Heart left ventricle (tissue), 16 donors: ENCODE data around the gene TEX13A. TPM values are rescaled to one million over a fixed set of nuclear protein-coding genes. Genes with fewer than 3 reads are reported as not detected.

Experiments used
- ATAC-seq, 4 donors: fragments of 200-7000 bp; cut with Tn5 transposase; one replicate each; pipeline ENCODE4 v1.9.1; 2020 to 2022; ENCODE audit warnings: moderate library complexity in 4 of 4, mild to moderate bottlenecking in 3 of 4, moderate number of reproducible peaks in 1 of 4
- DNase-seq, 5 donors: peaks; one replicate each; pipeline ENCODE4 v3.0.0-alpha.2; 2020
- H3K27ac ChIP-seq, 12 donors: fragments of 200-600 bp; sonication (generic) in 4 of 12; one replicate each; pipeline versions ENCODE4 v1.5.0 to v1.8.0; 2016 to 2022; ENCODE audit warnings: mild to moderate bottlenecking in 2 of 12
- H3K27me3 ChIP-seq, 9 donors: fragments of 200-600 bp; sonication (generic) in 2 of 9; one replicate each; pipeline versions ENCODE4 v1.5.1 to v1.8.0; 2016 to 2022; ENCODE audit warnings: mild to moderate bottlenecking in 3 of 9
- H3K36me3 ChIP-seq, 9 donors: fragments of 200-600 bp; sonication (generic) in 2 of 9; one replicate each; pipeline versions ENCODE4 v1.5.0 to v1.8.0; 2018 to 2022; ENCODE audit warnings: mild to moderate bottlenecking in 2 of 9
- H3K4me1 ChIP-seq, 12 donors: fragments of 200-600 bp; sonication (generic) in 4 of 12; one replicate each; pipeline versions ENCODE4 v1.5.0 to v1.8.0; 2016 to 2022; ENCODE audit warnings: mild to moderate bottlenecking in 3 of 12
- H3K4me3 ChIP-seq, 12 donors: fragments of 200-600 bp; sonication (generic) in 4 of 12; one replicate each; pipeline versions ENCODE4 v1.5.0 to v1.8.0; 2017 to 2022; ENCODE audit warnings: mild to moderate bottlenecking in 9 of 12, moderate library complexity in 4 of 12
- H3K9me3 ChIP-seq, 12 donors: fragments of 200-600 bp; sonication (generic) in 4 of 12; one replicate each; pipeline versions ENCODE4 v1.5.0 to v1.8.0; 2016 to 2022; ENCODE audit warnings: mild to moderate bottlenecking in 1 of 12
- CTCF ChIP-seq, 12 donors: fragments of 200-600 bp; sonication (generic) in 4 of 12; IDR thresholded peaks; one replicate each; pipeline versions ENCODE4 v1.5.0 to v1.8.0; 2018 to 2022; ENCODE audit warnings: antibody characterized with exemption in 12 of 12, mild to moderate bottlenecking in 5 of 12
- POLR2A ChIP-seq, 2 donors: fragments of 450-650 bp; IDR thresholded peaks; one replicate each; pipeline ENCODE4 v1.6.1; 2017; ENCODE audit warnings: antibody characterized with exemption in 2 of 2, mild to moderate bottlenecking in 2 of 2, moderate library complexity in 2 of 2
- WGBS, 4 donors: extraction: QIAGEN DNeasy Blood & Tissue Kit in 2 of 4; methylation state at CpG; one replicate each; pipeline versions ENCODE4 v1.1.5 to v1.1.7; 2013 to 2018; 5-methylcytosine and 5-hydroxymethylcytosine counted together
- intact Hi-C, 10 donors: fragments of 100-400 bp; cut with DNase I; formaldehyde crosslinking; loops; one replicate each; pipeline versions ENCODE4 v1.11.1 to v1.14.2; 2022
- polyA plus RNA-seq, 2 donors: library from polyadenylated mRNA; stranded (reverse); fragments of 200-250 nt; gene quantifications; one replicate each; pipeline ENCODE4 v1.2.3, GENCODE V29; 2013
- total RNA-seq, 9 donors: library from RNA; depleted of rRNA in 2 of 9; stranded (reverse); fragments of >200 nt in 2 of 9; fragmentation: NEBNext Ultra II Directional in 3 of 9; extraction: Animal tissue kit (Norgen Biotek cat#: 25700) in 3 of 9; gene quantifications; one replicate each; pipeline versions ENCODE4 v1.1.0 to v1.2.4, GENCODE V29; 2016 to 2023
- donor health status: ischemic (EF 13 %, LVEDD 7.1; RV severe dilation, severe dysfunction).
- donor health status: healthy with polysubstance abuse.
- donor health status: DM: no; HTN: yes; CAD: no.
- donor health status: DM: no; HTN: no; CAD: no.
- donor health status: ischemic (EF 25% LVEDD 6.9; RV normal size, moderate dysfunction).
- donor health status: ischemic (EF 25% LVEDD 5.7; RV mildly dilated, moderate dysfunction).
- donor health status: healthy.
- donor health status: DM: yes; HTN: yes; CAD: no.
- donor health status: ischemic (EF 35%, LVEDD 5.7; RV mildly dilated, moderate dysfunction).
- donor health status: nonischemic (EF 11% LVEDD 7.7; RV severe dilation, severe dysfunction).
- donor health status: DM: yes; HTN: yes; CAD: no.
- donor health status: PGD.
- donor health status: ischemic (EF 29% LVEDD 5.4; RV normal size, mild dysfunction).
- donor health status: nonischemic (EF 23%, LVEDD 6.1; RV moderate dilation, normal function).

The TEX13A gene
- total and polyA plus RNA-seq, 11 donors: not detected

- DNase-seq (no peak), ATAC-seq (no peak)
- no peak for TF ChIP-seq POLR2A (IDR thresholded peaks at IDR 0.05)
- TF ChIP-seq CTCF (IDR thresholded peaks at IDR 0.05): no peak
- Histone ChIP-seq H3K9me3 (peaks cover 0 to 3% (median 0%) of the 10 kb centered on the region in 12 donors), H3K36me3 (no peaks in the 10 kb centered on the region), H3K27ac (no peak overlapping the region), H3K4me3 (no peak overlapping the region), H3K27me3 (no peaks in the 10 kb centered on the region), H3K4me1 (no peaks in the 10 kb centered on the region)
- 62 to 86% (median 73%) methylated on average over 3 of the region's 3 CpGs for WGBS, 4 donors
- intact Hi-C loops: no loop called here
Observed at GRCh38 chrX:105221374-105221773, 880 bp upstream of the TEX13A start.

GRCh38 chrX:105219454-105220401 is 766 bp downstream of the TEX13A start:
- H3K27ac ChIP-seq: no peak overlapping the region
- no peak for TF ChIP-seq CTCF (IDR thresholded peaks at IDR 0.05)
- no peak for TF ChIP-seq POLR2A (IDR thresholded peaks at IDR 0.05)
- 87 to 93% (median 91%) methylated on average over 23 to 26 of the region's 26 CpGs for WGBS, 4 donors
- DNase-seq (no peak), ATAC-seq (no peak)
- no peak overlapping the region for H3K4me3 ChIP-seq
- no peaks in the 10 kb centered on the region for H3K27me3 ChIP-seq
- no peaks in the 10 kb centered on the region for H3K36me3 ChIP-seq
- intact Hi-C loops: no loop called here
- H3K9me3 ChIP-seq: peaks cover 0 to 8% (median 0%) of the 10 kb centered on the region in 12 donors
- H3K4me1 ChIP-seq: no peaks in the 10 kb centered on the region

- no peak overlapping the region for H3K4me3 ChIP-seq
- no peaks in the 10 kb centered on the region for H3K36me3 ChIP-seq
- DNase-seq (no peak), ATAC-seq (no peak)
- TF ChIP-seq CTCF (IDR thresholded peaks at IDR 0.05): no peak
- no peak for TF ChIP-seq POLR2A (IDR thresholded peaks at IDR 0.05)
- peaks cover 0 to 2% (median 0%) of the 10 kb centered on the region in 12 donors for H3K9me3 ChIP-seq
- no peak overlapping the region for H3K27ac ChIP-seq
- peaks cover 0 to 11% (median 0%) of the 10 kb centered on the region in 9 donors for H3K27me3 ChIP-seq
- intact Hi-C loops: no loop called here
- 54 to 79% (median 72%) methylated on average over 2 to 3 of the region's 3 CpGs for WGBS, 4 donors
- no peaks in the 10 kb centered on the region for H3K4me1 ChIP-seq
Observed at GRCh38 chrX:105211066-105211575, 9.4 kb downstream of the TEX13A start.

GRCh38 chrX:105210258-105210657 is 10.2 kb downstream of the TEX13A start:
- no peaks in the 10 kb centered on the region for H3K36me3 ChIP-seq
- WGBS, 4 donors: 80 to 90% (median 81%) methylated on average over 2 of the region's 2 CpGs
- TF ChIP-seq CTCF (IDR thresholded peaks at IDR 0.05) (peak in 2 of 12 donors; percentile 6 to 11), POLR2A (IDR thresholded peaks at IDR 0.05) (no peak)
- no peaks in the 10 kb centered on the region for H3K9me3 ChIP-seq
- H3K27me3 ChIP-seq: peaks cover 0 to 11% (median 0%) of the 10 kb centered on the region in 9 donors
- H3K4me3 ChIP-seq: no peak overlapping the region
- no peak overlapping the region for H3K27ac ChIP-seq
- DNase-seq (no peak), ATAC-seq (no peak)
- intact Hi-C loops: no loop called here
- H3K4me1 ChIP-seq: no peaks in the 10 kb centered on the region
